ENCODE data around the gene PPDPF.

The PPDPF gene

DNA sequence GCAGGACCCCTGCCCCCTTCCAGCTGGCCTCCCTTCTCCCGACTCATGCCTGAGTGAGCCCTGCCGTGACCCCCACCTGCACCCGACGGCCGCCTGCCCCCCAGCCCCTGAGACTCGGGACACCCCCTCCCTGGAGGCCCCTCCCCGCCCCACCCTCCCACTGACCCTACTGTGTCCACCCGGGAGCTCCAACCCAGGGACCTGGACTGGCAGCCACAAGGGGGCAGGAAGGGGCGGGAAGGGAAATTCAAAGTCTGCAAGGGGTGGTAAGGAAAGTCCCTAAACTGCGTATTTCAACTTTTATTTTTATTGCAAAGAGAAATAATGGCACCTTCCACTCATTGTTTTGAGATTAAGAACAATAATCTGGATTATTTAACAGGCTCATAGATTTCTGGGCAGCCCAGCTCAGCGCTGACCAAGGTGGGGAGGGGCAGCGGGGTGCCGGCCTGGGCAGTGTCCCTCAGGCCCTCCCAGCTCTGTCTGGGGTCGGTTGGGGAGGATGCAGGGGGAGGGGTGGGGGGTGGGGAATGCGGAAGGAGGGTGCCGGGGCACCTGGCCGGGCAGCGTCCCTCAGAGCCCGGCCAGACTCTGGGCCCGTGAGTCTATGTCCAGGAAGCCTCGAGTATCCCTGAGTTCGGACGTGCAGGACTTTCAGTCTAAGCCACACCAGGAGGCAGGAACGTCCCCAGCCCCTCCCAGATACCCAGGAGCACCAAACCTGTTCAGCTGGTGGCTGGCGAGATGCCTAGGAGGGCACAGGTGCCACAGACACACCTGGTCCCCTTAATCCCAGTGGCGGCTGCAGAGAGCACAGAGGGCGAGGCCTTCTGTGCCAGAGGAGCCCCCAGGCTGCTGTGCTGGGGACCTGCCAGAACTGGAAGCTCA, 17.9 kb downstream of the PPDPF start:
- no peak for DNase-seq (ENCODE audit: low read depth)

GRCh38 chr20:63539092-63539430, 18.5 kb downstream of the PPDPF start:
- no peak for DNase-seq (ENCODE audit: low read depth)

DNA sequence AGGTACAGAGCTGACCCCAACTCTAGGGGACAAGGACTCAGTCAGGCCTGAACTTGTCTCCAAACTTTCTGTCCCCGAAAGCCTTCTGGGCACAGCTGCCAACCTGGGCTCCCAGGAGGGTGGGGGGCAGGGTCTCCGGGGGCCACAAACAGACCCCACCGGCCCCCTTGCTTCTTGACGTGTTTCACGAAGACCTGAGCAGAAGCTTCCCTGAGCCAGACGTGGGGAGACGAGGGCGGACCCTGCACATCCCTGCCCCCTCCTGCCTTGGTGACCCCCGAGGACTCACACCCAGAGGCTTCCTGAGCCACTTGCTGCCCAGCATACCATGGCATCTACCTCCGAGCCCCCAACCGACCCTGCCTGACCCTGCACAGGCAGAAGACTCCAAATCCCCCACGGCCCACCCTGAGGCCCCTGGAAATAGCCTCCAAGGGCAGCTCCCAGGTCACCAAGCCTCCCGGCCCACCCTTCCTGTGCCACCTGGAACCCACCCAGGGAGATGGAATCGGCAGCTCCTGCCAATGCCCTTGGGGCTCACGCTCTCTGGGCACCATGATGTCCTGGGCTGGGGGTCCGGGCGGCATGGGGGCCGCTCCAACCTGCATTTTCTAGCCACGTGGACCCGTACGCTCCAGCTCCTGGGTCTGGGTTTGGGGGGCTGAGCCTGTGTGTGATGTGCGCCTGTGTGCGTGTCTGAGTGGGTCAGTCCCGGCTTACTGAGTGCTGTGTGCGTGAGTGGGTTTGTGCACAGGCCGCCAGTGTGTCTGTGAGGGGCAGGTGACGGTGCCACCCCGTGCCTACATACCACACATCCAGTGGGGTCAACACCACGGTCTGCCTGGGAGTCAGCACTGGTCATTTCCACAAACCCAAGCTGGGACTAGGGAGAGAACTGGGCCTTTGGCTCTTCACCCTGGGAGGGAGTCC, 19.1 kb downstream of the PPDPF start:
- DNase-seq (ENCODE audit: low read depth) = no peak

GRCh38 chr20:63540417-63541186, 20.0 kb downstream of the PPDPF start:
- no peak for DNase-seq (ENCODE audit: low read depth)

DNA sequence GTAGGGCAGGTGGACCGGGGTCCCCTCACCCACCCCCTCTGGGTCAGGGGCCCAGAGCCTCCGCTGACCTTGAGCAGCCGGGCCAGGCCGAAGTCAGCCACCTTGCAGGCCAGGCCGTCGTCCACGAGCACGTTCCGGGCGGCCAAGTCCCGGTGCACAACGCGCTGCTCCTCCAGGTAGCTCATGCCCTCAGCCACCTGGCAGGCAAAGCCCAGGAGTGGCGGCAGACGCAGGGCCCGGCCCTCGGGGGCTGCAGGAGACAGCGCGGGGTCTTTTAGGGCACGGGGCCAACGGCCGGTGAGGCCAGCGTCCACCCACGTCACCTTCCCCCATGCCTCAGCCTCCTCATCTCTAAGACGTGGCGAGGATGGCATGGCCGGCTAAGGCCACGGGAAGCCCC, 20.8 kb downstream of the PPDPF start:
- no peak for DNase-seq (ENCODE audit: low read depth)

DNA sequence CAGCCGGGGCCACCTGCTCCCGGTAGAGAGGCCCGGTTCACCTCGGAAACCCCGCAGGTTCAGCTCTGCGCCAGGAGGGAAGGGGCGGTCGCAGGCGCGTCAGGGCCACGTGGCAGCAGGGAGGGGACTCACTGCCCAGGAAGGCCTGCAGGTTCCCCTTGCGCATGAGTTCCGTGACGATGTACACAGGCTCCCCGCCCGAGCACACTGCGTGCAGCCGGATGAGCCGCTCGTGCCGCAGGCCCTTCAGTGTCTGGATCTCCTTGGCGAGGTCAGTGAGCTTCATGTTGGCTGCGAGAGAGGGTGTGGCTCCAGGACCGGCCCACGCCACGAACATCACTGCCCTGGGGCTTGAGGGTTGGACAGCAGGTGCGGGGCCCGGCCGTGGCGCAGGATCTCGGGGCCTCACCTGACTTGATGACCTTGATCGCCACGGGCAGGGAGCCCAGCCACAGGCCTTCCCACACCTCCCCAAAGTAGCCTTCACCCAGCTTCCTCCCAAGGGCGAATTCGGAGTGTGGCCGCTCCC, 21.5 kb downstream of the PPDPF start:
- DNase-seq (ENCODE audit: low read depth) = no peak

DNA sequence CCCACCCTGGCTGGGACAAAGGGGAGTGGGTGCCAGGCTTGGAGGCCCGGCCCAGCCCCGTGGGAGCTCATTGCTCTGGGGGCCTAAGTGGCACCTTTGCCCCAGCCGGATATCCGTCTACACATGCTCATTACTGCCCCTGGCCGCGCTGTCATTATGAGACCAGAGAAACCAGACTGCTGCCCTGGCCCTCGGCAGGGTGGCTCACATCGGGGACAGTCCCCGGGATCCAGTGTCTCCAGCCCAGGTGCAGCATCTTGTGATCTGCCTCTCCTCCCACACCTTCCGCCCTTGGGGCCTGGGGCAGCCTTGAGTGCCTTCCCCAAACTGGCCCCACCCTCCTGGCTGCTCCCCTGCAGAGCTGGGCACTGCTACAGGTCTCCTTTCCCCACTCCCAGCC, 22.1 kb downstream of the PPDPF start:
- no peak for DNase-seq (ENCODE audit: low read depth)

DNA sequence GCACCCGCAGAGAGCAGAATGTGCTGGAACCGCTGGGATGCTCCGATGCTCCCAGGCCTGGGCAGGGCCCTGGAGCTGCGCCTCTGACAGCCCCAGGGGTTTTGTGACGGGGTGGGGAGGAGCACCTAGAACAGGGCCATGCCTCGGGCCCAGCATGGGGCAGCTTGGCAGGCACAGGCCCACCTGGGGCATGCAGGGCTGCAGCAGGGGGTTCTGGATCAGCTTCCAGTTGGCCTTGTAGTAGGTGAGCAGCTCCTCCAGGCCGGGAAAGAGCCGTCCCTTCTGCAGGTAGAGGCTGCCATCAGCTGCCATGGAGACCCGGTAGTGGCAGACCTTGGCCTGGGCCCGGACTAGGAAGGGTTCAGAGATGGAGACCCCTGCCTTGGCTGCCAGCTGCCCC, 22.6 kb downstream of the PPDPF start:
- DNase-seq (ENCODE audit: low read depth) = no peak

DNA sequence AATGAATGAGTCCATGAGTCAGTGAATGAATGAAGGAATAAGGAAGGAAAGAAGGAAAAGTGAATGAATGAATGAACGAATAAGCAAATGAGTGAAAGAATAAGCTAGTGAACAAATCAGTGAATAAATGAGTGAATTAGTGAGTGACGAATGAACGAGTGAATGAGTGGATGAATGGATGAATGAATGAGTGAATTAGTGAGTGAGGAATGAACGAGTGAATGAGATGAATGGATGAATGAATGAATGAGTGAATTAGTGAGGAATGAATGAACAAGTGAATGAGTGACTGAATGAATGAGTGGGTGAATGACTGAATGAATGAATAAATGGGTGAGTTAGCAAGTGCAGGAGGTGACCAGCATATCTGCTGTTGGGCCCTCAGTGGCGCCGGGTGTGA, 23.2 kb downstream of the PPDPF start:
- no peak for DNase-seq (ENCODE audit: low read depth)

GRCh38 chr20:63544241-63544957, 23.8 kb downstream of the PPDPF start:
- no peak for DNase-seq (ENCODE audit: low read depth)

DNA sequence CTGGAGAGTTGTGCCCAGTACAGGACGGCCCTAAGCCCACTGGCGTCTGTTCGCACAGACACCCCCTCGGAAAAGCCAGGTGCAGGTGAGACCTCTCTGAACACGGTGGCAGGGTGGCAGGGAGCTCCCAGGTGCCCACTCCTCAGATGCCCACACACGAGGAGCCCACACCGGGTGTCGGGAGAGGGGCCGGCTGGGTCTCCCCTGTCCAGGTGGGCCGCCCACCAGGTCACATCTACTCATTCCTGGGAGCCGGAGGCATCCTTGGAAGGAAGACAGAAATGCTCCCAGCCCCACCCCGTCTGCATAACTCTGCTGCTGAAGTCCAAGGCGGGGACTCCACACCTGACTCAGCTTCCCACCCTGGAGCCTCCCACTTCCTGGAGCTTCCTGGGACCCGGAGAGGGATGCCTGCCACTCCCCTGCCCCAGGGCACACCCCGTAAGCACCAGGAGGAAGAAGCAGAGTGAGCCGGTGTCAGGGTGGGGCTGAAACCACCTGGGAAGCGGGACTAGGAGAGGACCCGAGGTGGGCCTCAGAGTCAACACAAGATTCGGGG, 24.5 kb downstream of the PPDPF start:
- DNase-seq (ENCODE audit: low read depth) = no peak

- no peak for DNase-seq (ENCODE audit: low read depth)
Measured at GRCh38 chr20:63545814-63546213, 25.2 kb downstream of the PPDPF start.

GRCh38 chr20:63546256-63546955, 25.8 kb downstream of the PPDPF start:
- no peak for DNase-seq (ENCODE audit: low read depth)

DNA sequence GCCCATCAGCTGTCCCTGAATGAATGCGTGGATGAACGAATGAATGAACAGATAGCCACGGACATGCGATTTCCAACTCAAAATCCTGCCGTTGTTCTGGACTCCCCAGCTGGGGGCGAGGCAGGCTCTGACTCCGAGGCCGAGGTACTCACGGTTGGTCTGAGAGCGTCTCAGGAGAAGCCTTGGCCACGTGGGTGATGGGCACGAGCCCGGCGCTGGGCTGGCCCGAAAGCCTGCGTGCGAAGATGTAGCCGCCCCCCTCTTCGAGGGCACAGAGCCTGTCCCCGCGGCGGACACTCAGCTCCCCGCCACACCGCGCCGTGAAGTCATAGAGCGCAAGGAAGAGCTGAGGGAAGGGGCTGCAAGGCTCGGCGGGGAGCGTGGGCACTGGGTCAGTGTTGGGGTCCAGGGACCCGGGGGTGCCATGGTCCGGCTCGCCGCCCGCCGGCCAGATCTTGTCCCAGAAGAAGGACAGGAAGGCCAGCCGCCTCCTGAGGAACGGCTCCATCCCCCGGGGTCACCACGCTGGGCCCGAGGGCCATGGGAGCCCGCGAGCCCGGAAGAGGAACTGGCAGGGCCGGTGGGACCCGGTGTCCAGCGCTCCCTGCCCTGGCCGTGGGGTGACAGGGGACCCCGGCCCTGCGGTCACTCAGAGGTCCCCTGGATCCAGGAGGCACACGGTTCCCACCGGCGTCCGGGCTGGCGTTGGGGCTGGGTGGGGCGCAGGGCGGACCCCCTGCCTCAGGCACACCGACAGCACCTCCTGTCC, 26.6 kb downstream of the PPDPF start:
- DNase-seq (ENCODE audit: low read depth) = no peak

- no peak for DNase-seq (ENCODE audit: low read depth)
Measured at GRCh38 chr20:63547725-63548480, 27.3 kb downstream of the PPDPF start, which contains the start of gene SRMS. SRMS (minus strand) TSS chr20:63547749; CDS start chr20:63547463, 286 bp downstream.

GRCh38 chr20:63548542-63548941, 28.0 kb downstream of the PPDPF start:
- DNase-seq (ENCODE audit: low read depth) = no peak

GRCh38 chr20:63549019-63549418, 28.5 kb downstream of the PPDPF start:
- no peak for DNase-seq (ENCODE audit: low read depth)

- no peak for DNase-seq (ENCODE audit: low read depth)
Measured at GRCh38 chr20:63549679-63550282, 29.2 kb downstream of the PPDPF start.
